CD4-positive, alpha-beta T cell treated with Interferon alpha-2 for 1 hour (primary cell): ENCODE measurements around the gene NKAIN4.
"Not testable (repeated sequence)": the region's sequence is repeated elsewhere in the genome, so short reads cannot be mapped to it uniquely, and the experiment has no call there.

ENCODE experiments used
- DNase-seq, 2 donors: peaks; one replicate each; pipeline ENCODE4 v3.0.0-alpha.2; 2020 to 2022

NKAIN4 gene

DNA sequence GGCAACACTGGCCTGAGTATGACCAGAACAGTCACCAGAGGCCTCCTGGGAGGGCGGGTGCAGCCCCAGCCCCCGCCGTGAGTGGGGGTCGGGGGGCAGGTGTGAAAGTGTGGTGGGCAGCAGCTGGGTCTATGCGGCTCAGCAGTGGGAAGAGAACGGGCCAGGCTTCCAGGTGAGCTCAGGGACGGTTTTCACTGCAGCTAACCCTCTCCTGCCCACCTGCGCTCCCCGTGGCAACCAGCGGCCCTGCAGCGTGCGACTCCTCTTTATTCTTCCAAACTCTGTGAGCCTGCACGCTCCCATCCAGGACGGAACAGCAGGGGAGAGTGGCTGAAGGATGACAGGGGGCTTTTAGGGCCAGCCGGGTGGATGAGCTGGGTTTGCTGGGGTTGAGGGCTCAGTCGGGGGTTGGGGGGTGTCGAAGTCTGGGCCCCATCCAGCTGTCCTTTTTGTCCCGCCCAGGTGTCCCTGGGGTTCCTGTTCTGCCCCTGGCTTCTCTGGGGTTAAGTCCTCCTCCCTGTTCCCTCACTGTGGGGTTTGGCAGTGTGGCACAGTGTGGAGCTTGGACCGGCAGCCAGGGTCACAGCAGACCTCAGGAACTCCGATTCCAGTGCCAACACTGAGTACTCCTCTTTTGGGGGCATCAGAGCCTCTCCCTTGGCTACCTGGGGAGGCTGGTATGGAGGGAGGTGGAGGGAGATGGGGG, 19.4 kb downstream of the NKAIN4 start:
- peak in 1 of 2 donors; percentile 21 for DNase-seq

DNA sequence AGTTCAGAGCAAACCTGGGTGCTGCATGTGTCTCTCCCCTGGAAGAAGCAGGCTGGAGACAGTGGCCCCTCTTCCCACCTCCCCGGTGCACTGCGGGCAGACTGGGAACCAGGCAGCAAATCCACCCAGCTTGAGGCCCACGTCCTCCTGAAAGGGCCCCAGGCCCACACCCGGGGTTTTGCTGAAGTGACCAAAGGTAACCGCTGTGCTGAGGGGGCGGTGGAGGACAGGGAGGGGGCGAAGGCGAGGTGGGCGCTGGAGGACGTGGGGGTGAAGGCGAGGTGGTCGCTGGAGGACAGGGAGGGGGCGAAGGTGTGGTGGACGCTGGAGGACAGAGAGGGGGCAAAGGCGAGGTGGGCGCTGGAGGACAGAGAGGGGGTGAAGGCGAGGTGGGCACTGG, 20.3 kb downstream of the NKAIN4 start:
- no peak for DNase-seq

DNA sequence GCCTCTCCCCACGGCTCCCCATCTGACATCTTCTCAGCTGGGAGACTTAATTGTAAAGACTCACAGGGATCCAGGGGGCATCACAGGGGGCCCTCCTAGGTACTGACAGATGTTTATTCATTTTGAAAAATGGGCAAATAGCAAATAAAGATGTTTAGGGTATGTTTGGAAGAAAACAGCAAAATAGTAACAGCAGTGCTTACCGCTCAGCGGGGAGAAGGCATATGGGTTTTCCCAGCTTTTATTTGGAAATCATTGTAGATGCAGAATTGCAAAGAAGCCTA, 21.3 kb downstream of the NKAIN4 start:
- DNase-seq, result no peak

DNA sequence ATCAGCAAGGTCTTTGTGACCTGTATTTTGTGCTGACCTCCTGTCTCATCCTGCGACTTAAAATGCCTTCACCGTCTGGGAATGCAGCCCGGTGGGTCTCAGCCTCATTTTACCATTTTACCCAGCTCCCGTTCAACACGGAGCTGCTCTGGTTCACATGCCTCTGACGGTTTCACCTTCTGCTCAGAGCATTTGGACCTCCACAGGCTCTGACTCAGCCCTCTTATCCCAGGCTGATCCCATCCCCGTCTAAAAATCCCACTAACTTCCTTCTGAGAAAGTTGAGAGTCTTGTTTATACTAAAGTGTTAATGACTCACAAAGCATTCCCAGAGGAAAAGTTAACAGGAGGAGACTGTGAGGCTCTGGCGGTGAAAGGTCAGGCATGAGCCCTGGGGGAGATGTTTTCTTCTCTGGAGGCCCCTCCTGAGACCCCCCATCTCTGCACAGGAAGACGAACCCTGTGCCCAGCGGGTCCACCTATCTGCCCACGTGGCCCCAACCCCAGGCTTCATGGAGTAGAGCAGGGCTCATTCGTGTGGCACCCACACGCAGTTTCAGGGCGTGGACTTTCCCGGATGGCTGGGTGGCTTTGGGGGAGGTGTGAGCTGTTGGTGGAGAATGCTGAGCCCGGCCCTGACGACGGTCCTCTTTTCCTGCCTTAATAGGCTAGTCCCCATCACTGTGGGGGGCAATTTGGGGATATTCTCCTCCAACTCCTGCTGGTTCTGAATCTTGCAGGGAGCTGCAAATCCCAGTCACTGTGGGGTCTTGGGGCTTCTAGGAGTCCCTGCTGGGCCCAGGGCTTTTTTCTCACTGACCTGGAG, 21.8 kb downstream of the NKAIN4 start:
- DNase-seq, result no peak

DNA sequence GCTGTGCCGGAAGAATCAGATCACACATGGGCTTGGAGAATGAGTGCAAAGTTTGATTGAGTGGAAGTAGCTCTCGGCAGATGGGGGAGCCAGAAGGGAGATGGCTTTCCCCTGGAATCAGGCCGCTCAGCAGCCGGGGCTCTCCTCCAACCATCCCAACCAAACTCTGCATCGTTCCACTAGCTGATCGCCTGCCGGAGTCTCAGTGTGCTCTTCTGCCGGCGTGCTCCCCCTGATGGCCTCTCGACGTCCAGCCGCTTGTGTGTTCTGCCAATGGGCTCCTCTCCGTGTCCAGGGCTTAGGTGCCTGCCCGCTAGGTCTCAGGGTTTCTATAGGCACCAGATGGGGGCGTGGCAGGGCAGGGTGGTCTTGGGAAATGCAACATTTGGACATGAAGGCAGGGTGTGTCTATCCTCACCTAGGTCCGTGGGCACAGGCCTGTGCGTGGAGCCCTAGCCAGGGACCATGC, 23.4 kb downstream of the NKAIN4 start:
- no peak for DNase-seq

DNA sequence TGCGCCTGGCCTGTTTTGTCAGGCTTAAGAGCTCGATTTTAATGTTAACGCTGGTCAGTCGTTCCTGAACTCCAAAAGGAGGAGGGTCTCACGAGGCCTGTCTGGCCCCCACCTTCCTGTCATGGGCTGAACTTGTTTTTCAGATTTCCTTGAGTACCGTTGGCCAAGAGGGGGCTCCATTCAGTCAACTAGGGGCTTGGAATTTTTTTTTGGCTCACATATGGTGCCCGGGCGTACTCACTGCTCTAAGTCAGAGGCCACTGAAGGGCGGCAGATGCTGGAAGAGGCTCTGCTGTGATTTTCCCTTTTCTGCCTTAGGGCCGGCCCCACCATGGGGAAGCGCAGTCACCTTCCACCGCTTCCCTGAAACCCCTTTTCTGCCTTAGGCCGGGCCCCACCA, 25.5 kb downstream of the NKAIN4 start:
- no peak for DNase-seq

DNA sequence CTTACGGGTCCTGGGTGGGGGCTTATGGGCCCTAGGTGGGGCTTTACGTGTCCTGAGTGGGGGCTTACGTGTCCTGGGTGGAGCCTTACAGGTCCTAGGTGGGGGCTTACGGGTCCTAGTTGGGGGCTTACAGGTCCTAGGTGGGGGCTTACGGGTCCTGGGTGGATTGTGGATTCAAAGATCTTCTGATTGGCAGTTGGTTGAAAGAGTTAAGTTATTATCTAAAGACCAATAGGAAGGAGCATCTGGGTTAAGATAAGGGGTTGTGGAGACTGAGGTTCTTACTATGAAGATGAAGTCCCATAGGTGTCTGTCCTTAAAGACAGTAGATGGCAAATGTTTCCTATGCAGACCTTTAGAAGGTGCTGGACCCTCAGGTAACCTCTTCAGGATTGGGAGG, 27.0 kb downstream of the NKAIN4 start:
- DNase-seq, result no peak

DNA sequence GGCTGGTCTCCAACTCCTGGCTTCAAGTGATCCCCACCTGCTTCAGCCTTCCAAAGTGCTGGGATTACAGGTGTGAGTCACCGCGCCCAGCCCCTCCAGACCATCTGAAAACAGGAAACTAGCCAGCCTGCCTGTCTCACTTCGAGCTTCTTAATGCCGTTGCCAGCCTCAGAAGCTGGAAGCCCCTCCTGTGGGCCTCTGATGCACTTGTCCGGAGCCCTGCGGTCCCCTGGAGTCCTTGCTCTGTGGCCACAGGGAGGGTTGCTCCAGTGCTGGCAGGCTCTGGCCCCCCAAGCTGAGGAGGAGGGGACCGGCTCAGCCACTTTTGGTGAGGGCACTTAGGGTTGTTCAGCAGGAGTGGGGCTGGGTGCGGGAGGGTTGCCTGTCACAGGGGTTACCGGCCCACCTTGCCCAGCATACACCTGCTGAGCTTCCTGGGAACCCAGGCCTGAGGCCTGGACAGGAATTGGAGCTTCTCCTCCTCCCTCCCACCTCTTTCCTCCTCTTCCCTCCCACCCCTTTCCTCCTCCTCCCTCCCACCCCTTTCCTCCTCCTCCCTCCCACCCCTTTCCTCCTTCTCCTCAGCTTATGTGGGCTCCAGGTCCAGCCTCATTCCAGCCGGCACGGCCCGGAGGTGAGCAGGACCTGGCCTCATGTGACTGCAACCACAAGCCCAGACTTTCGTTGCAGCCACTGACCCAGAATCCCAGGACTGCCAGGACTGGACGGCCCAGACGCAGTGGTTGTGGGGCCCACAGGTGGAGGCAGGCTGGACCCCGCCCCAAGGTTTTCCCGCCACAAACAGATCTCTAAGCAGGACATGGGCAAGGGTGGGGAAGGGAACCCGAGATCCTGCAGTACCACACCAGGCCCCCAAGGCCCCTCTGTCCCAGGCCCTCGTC, 28.0 kb downstream of the NKAIN4 start:
- no peak for DNase-seq

DNA sequence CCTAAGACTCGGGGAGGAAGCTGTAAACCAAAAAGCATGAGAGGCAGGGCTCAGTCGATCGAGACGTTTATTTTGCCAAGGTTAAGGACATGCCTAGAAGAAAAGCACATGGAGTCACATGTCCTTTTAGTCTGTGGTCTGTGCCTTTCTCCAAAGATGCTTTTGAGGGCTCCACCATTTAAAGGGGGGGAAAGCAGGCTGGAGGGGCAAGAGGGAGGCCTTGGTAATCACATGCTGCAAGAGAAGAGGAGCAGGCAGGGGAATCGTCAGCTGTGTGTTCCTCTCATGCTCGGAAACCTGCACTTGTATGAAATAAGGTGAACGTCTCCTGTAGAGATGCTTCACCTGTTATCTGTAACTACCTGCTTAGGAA, 29.2 kb downstream of the NKAIN4 start:
- no peak for DNase-seq

DNA sequence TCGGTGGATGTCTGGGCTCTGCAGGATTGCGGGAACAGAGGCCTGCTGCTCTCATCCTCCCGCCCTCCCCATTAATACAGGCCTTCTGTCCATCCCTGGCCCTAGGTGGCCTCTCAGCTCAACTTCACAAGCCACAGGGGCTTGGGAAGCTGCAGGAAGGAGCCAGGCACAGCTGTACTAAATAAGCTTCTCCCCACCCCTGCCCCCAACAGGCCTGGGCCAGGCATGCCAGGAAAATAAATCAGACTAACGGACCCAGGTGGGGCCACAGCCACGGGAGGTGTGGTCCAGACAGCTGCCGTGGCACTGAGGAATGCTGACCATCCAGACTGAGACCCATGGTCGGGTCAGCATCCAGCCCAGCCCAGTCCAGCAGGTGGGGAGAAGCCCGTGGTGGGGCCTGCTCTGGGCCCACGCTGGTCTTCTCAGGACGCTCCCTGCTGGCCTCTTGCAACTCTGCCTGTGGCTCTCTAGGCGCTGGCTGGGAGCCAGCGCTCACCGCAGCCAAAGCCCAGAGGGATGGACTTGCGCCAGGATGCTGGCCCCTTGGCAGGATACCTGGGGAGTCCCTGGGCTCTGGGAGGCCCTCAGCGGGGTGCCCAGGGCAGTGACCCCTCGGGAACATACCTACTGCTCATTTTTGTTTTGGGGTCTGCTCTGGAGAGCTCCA, 29.7 kb downstream of the NKAIN4 start:
- no peak for DNase-seq

DNA sequence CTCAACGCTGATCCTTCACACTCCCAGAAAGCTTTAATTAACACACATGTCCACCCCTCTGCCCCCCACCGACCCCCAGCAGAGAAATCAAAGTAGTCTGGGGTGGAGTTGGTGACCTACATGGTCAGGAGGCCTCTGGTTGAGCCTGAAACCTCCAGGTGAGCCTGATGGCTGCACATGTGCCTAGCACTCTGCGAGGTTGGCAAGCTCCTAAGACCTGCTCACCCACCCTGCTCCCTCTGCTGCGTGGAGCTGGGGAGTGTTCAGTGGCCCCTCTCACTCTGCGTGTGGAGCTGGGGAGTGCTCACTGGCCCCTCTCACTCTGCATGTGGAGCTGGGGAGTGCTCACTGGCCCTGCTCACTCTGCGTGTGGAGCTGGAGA, 30.4 kb downstream of the NKAIN4 start:
- no peak for DNase-seq

DNA sequence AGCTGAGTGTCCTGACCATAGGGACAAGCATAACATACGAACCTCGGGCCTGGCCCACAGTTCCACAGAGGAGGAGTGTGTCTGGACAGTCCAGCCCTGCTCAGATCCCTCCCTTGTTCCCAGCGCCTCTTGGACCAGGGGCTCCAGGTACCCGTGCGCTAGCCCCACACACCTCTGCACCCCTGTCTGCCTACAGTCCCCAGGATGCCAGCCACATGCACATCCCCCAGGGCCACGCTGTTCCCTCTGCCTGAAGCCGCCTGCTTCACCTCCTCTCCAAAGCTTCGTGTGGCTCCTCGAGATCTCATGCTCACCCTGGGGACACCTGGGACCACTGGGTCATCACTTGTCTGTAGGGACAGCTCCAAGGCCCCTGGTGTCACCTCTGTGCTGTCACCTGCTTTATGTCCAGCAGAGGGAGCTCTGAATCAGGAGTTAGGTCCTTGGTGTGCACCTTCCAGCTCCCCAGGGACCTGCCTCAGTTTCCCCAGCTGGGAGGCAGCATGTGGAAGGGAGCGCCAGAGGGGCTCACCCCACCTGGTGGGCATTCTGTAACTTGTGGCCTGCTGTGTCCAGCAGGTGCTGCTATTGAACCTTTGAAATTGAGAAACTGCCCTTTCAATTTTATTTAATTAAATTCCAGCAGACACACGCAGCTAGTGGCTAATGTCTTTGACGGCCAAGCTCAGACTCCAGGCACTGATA, 31.0 kb downstream of the NKAIN4 start:
- peak in 1 of 2 donors; percentile 60 for DNase-seq

DNA sequence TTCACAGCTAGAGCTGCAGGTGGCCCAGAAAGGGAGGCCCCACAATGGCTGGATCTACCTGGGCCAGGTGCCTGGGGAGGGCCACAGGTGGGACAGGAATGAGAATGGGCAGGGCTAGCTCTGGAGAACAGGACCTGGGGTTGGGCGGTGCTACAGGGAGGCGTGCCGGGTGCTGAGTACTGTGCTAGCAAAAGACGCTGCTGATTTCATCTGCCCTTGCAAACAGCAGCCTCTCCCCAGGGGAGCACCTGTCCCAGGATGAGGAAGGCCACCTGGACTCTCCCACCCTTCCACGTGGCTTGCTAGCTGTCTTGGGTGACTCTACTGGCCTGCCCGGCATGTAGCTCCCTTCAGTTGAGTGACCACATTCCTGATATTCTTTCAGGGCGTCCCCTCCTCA, 31.7 kb downstream of the NKAIN4 start:
- DNase-seq, result no peak

DNA sequence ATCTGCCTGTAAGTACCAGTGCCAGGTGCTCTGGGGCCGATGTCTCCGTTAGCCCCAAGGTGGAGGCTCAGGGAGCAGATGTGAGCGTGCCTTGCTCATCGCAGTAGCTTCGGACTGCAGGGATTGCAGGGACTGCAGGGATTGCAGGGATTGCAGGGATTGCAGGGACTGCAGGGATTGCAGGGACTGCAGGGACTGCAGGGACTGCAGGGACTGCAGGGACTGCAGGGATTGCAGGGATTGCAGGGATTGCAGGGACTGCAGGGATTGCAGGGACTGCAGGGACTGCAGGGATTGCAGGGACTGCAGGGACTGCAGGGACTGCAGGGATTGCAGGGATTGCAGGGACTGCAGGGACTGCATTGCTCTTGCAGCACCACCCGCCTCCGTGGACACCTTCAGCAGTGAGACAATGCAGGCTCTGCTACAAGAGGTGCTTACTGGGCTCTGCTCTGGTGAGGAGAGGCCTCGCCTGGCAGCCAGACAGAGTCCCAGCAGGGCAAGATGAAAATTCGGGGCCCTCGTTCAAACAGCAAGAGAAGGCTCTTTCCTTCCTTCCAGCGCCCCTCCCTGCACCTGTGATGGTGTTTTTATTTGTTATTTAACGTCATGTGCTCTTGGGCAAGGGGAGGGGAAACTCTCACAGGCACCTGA, 32.7 kb downstream of the NKAIN4 start:
- DNase-seq, result not testable (repeated sequence)

DNA sequence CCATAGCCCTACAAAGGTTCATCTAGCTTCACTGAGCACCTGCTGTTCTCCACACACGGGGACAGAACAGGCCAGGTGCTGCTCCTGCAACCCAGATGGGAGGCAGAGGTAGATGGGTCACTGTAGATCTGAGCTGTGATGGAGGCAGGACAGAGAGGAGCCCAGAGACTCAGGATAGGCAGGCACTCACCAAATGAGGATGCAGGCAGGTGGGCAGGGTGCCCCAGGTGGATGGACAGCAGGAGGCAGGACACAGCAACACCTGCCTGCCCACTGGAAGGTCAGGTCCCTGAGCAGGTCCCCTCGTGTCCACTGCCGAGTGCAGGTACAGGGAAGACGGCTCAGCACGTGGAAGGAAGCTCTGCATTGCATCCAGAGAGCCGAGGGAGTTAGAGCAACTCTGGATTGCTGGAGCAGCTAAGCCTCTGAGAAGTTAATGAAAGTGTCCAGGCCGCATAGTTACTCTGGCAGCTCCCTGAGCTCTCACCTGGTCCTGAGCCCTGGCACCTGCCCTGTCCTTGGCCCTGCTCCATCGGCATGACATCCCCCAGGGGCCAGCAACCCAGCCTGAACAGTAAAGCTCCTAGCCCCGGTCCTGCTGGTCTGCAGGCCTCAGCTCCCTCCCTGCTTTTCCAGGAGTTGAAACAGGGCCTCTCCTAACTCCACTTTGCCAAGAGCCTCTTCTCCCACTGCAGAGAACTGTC, 33.4 kb downstream of the NKAIN4 start:
- DNase-seq, result no peak

DNA sequence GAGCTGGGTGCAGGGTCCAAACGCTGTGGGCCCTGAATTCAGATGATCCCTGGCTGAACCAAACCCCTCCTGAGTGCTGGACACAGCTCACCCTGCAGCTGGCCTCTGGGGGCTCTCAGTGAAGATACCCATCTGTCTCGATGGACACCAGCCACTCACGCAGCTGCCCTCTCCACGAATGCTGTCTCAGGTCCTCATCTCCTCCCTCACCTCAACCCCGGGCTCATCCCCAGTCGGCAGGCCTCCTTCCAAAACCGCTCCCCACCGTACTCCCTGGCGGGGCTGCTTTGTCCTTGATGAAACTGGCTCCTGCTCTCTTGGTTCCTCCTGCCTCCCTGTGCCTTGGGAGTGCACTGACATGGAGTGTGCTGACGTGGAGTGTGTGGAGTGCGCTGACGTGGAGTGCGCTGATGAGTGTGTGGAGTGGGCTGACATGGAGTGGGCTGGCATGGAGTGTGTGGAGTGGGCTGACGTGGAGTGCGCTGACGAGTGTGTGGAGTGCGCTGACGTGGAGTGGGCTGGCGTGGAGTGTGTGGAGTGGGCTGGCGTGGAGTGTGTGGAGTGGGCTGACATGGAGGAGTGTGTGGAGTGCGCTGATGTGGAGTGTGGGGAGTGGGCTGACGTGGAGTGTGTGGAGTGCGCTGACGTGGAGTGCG, 34.3 kb downstream of the NKAIN4 start:
- no peak for DNase-seq

DNA sequence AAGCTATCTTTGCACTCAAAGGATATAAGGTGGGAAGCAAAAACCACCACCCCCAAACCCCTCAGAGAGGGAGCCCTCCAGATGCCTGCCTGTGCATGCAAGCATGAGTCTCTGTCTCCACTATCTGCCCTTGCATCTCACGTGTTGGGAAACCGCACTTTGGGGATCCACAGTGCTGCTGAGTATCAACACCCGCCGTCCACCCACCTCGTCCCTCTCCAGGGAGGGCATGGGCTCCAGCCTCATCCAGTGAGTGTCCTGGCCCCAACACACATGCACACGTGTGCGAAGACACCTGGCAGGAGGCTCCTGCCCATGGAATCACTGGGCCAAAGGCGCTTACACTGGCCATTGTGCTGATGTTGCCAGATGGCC, 34.8 kb downstream of the NKAIN4 start:
- DNase-seq, result no peak

DNA sequence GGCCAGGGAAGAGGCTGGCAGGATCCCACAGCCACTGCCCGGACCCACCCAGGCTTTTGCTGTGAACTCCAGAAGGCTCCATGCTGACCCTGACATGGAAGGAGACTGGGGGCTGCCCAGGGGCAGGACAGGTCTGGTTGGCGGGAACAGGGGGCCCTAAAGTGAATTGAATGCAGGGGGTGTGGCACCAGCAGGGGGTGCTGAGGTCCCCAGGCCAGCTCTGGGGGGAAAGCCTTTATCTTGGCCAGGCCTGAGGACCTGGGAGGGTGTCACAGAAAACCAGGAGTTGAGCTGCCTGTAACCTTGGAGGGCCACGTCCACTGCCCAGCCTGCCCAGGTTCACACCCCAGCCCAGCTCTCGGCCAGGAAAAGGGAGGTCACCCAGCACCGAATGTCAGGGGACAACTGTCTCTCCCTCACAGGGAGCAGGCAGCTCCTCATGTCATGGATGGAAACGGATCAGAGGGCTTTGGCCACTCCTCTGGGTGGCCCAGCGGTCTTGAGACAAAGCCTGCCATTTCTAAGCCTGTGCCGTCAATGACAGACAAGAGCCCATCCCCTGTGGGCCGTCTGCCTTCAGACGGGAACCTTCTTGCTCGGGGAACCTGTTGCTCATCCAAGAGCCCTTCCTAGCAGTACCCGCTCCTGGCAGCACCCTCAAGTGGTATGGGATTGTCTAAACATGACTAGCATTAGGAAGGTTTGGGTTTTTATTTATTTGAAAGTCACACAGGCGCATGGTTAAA, 35.4 kb downstream of the NKAIN4 start:
- no peak for DNase-seq

DNA sequence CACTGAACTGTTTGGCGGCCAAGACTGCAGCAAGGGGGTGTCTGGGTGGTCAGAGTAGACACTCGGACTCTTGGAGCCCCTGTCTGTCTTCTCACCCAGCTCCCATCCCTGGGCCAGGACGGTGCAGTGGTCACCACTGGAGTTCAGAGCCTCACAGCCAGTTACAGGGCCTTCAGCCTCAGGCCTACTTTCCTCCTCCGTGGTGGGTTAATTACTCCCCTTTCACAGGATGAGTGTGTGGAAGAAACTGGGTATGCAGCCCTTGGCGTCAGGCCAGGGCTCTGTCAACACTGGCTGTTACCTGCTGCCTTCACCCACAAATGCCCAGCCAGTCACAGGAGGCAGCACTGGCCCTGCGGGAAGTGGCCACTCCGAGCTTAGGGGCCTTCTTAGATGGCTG, 36.6 kb downstream of the NKAIN4 start:
- no peak for DNase-seq
